ENCODE measurements around the gene BNC2.

The BNC2 gene

GRCh38 chr9:16870596-16871335 lies at the start of gene BNC2:
Gene BNC2, minus strand, starts transcription at chr9:16870670. Its CDS starts 22 bp downstream, at chr9:16870648.
- TF ChIP-seq TEAD4 (IDR thresholded peaks at IDR 0.05): no peak
- TF ChIP-seq EGR1 (IDR thresholded peaks at IDR 0.05): peak; percentile 56; the same call in 1 of the 2 replicates

- TF ChIP-seq RAD21 (IDR thresholded peaks at IDR 0.05; ENCODE audit: low read depth) (no peak), EGR1 (IDR thresholded peaks at IDR 0.05) (no peak), CEBPB (IDR thresholded peaks at IDR 0.05) (no peak), TAF1 (IDR thresholded peaks at IDR 0.05; ENCODE audit: low read depth) (no peak), CREB1 (IDR thresholded peaks at IDR 0.05; ENCODE audit: low read depth) (no peak), TCF12 (IDR thresholded peaks at IDR 0.05; ENCODE audit: low read depth) (no peak), NFIC (IDR thresholded peaks at IDR 0.05) (no peak), REST (IDR thresholded peaks at IDR 0.05; ENCODE audit: low read depth) (no peak), TEAD4 (IDR thresholded peaks at IDR 0.05) (no peak)
These were observed 48.5 kb upstream of the BNC2 start for GRCh38 chr9:16918920-16919319.

- TF ChIP-seq RAD21 (IDR thresholded peaks at IDR 0.05; ENCODE audit: low read depth) (no peak), USF1 (IDR thresholded peaks at IDR 0.05) (no peak), YY1 (IDR thresholded peaks at IDR 0.05; ENCODE audit: low read depth) (no peak), CEBPB (IDR thresholded peaks at IDR 0.05) (no peak), NFIC (IDR thresholded peaks at IDR 0.05) (no peak), FOXM1 (IDR thresholded peaks at IDR 0.05; ENCODE audit: borderline replicate concordance, low read depth) (no peak), TEAD4 (IDR thresholded peaks at IDR 0.05) (no peak), TAF1 (IDR thresholded peaks at IDR 0.05; ENCODE audit: low read depth) (no peak), CREB1 (IDR thresholded peaks at IDR 0.05; ENCODE audit: low read depth) (no peak)
These were observed 44.8 kb upstream of the BNC2 start for GRCh38 chr9:16915126-16915831.

GRCh38 chr9:16912197-16912596 lies 41.7 kb upstream of the BNC2 start:
- TF ChIP-seq TAF1 (IDR thresholded peaks at IDR 0.05; ENCODE audit: low read depth): no peak
- no peak for TF ChIP-seq FOXM1 (IDR thresholded peaks at IDR 0.05; ENCODE audit: borderline replicate concordance, low read depth)
- TF ChIP-seq CEBPB (IDR thresholded peaks at IDR 0.05): no peak
- TF ChIP-seq REST (IDR thresholded peaks at IDR 0.05; ENCODE audit: low read depth): no peak
- no peak for TF ChIP-seq TEAD4 (IDR thresholded peaks at IDR 0.05)
- no peak for TF ChIP-seq USF1 (IDR thresholded peaks at IDR 0.05)
- TF ChIP-seq TCF12 (IDR thresholded peaks at IDR 0.05; ENCODE audit: low read depth): no peak
- no peak for TF ChIP-seq EP300 (IDR thresholded peaks at IDR 0.05; ENCODE audit: borderline replicate concordance)

- TF ChIP-seq EGR1 (IDR thresholded peaks at IDR 0.05): no peak
- TF ChIP-seq TCF12 (IDR thresholded peaks at IDR 0.05; ENCODE audit: low read depth): no peak
- no peak for TF ChIP-seq EP300 (IDR thresholded peaks at IDR 0.05; ENCODE audit: borderline replicate concordance)
- TF ChIP-seq CREB1 (IDR thresholded peaks at IDR 0.05; ENCODE audit: low read depth): no peak
- TF ChIP-seq RAD21 (IDR thresholded peaks at IDR 0.05; ENCODE audit: low read depth): no peak
These were observed 34.2 kb upstream of the BNC2 start for GRCh38 chr9:16904655-16905054.

GRCh38 chr9:16901590-16901989 lies 31.1 kb upstream of the BNC2 start:
- TF ChIP-seq EGR1 (IDR thresholded peaks at IDR 0.05) (no peak), MAX (IDR thresholded peaks at IDR 0.05) (no peak), FOXM1 (IDR thresholded peaks at IDR 0.05; ENCODE audit: borderline replicate concordance, low read depth) (no peak), CREB1 (IDR thresholded peaks at IDR 0.05; ENCODE audit: low read depth) (no peak), TAF1 (IDR thresholded peaks at IDR 0.05; ENCODE audit: low read depth) (no peak), RAD21 (IDR thresholded peaks at IDR 0.05; ENCODE audit: low read depth) (no peak), ZBTB7A (IDR thresholded peaks at IDR 0.05; ENCODE audit: low read depth) (no peak)

Measured in Ishikawa (cell line).